Naive thymus-derived CD4-positive, alpha-beta T cell (primary cell): ENCODE measurements around the gene USP17L19. TPM values are rescaled to one million over a fixed set of nuclear protein-coding genes. Genes with fewer than 3 reads are reported as not detected.
"Not testable (repeated sequence)": the region's sequence is repeated elsewhere in the genome, so short reads cannot be mapped to it uniquely, and the experiment has no call there.

ENCODE experiments used
- ATAC-seq: fragments of 150-1000 bp; cut with Tn5 transposase; 2 replicates; pipeline ENCODE4 v1.10.0; 2021; ENCODE audit warnings: mild to moderate bottlenecking, moderate library complexity
- CTCF ChIA-PET: fragments of 350-600 bp; sonication (Branson Sonifier 250); formaldehyde crosslinking; loops from one replicate; lab custom pipeline; 2021; ENCODE audit warnings: antibody characterized with exemption; lab: Charles Lee
- POLR2A ChIA-PET: fragments of 350-600 bp; sonication (Branson Sonifier 250); formaldehyde crosslinking; loops from one replicate; lab custom pipeline; 2021; ENCODE audit warnings: antibody characterized with exemption, inconsistent platforms; lab: Charles Lee
- DNase-seq, 9 donors: peaks; one replicate each; pipeline versions ENCODE4 v3.0.0 to v3.0.0-alpha.2; 2020 to 2022; ENCODE audit warnings: mixed read lengths in 1 of 9
- H3K27ac ChIP-seq: one replicate; pipeline ENCODE4 v1.7.0; 2013; ENCODE audit warnings: mild to moderate bottlenecking, low read depth, low read length, moderate library complexity
- H3K27me3 ChIP-seq, 2 donors: one replicate each; pipeline ENCODE4 v1.7.0; 2013; ENCODE audit warnings: low read length in 2 of 2, mild to moderate bottlenecking in 2 of 2, moderate library complexity in 2 of 2; ENCODE audit not compliant: control insufficient read depth in 2 of 2, insufficient read depth in 2 of 2
- H3K36me3 ChIP-seq, 3 experiments: 1 replicate in 2 of 3; 2 replicates in 1 of 3; pipeline ENCODE4 v1.7.0; 2013; ENCODE audit warnings: low read length in 3 of 3, mild to moderate bottlenecking in 3 of 3, moderate library complexity in 1 of 3; ENCODE audit not compliant: insufficient read depth in 3 of 3, control insufficient read depth in 2 of 3
- H3K4me1 ChIP-seq, 2 donors: one replicate each; pipeline ENCODE4 v1.7.0; 2013; ENCODE audit warnings: low read length in 2 of 2, mild to moderate bottlenecking in 2 of 2, moderate library complexity in 1 of 2; ENCODE audit not compliant: control insufficient read depth in 2 of 2, insufficient read depth in 2 of 2
- H3K4me3 ChIP-seq: 2 replicates; pipeline ENCODE4 v1.7.0; 2013; ENCODE audit warnings: mild to moderate bottlenecking, low read length
- H3K9me3 ChIP-seq, 3 experiments: 1 replicate in 2 of 3; 2 replicates in 1 of 3; pipeline ENCODE4 v1.7.0; 2013; ENCODE audit warnings: low read length in 3 of 3; ENCODE audit not compliant: control insufficient read depth in 2 of 3
- H3K27ac Mint-ChIP-seq, 9 donors: one replicate each; pipeline ENCODE4 v1.8.0; 2020 to 2022; ENCODE audit warnings: mixed read lengths in 9 of 9, mild to moderate bottlenecking in 8 of 9, moderate library complexity in 5 of 9, inconsistent platforms in 2 of 9
- H3K27me3 Mint-ChIP-seq, 5 donors: one replicate each; pipeline ENCODE4 v1.8.0; 2021 to 2022; ENCODE audit warnings: mixed read lengths in 5 of 5, mild to moderate bottlenecking in 1 of 5
- H3K36me3 Mint-ChIP-seq, 5 donors: one replicate each; pipeline ENCODE4 v1.8.0; 2020 to 2022; ENCODE audit warnings: mixed read lengths in 5 of 5, mild to moderate bottlenecking in 3 of 5, inconsistent platforms in 1 of 5
- H3K4me1 Mint-ChIP-seq, 7 donors: one replicate each; pipeline ENCODE4 v1.8.0; 2020 to 2022; ENCODE audit warnings: mixed read lengths in 7 of 7, mild to moderate bottlenecking in 3 of 7, inconsistent platforms in 1 of 7
- H3K4me3 Mint-ChIP-seq, 10 donors: one replicate each; pipeline ENCODE4 v1.8.0; 2020 to 2022; ENCODE audit warnings: mild to moderate bottlenecking in 10 of 10, mixed read lengths in 10 of 10, moderate library complexity in 6 of 10, inconsistent platforms in 2 of 10
- H3K9me3 Mint-ChIP-seq, 11 donors: one replicate each; pipeline ENCODE4 v1.8.0; 2020 to 2022; ENCODE audit warnings: mixed read lengths in 11 of 11, mild to moderate bottlenecking in 4 of 11, inconsistent platforms in 1 of 11, moderate library complexity in 1 of 11
- intact Hi-C, 2 donors: fragments of 100-400 bp; cut with micrococcal nuclease; formaldehyde crosslinking; loops; one replicate each; pipeline ENCODE4 v1.15.1; 2023
- polyA plus RNA-seq, 2 donors: library from polyadenylated mRNA; unstranded; fragments of 300-500 nt; fragmentation: Illumina TruSeq; gene quantifications; one replicate each; pipeline ENCODE4 v1.2.3, GENCODE V29; 2021
- total RNA-seq, 6 experiments: library from RNA in 5 of 6; stranded (reverse) in 5 of 6; gene quantifications; 1 replicate in 5 of 6; 2 replicates in 1 of 6; pipeline ENCODE4 v1.2.3 and lab custom pipeline; 2021 to 2026

The USP17L19 gene
- total and polyA plus RNA-seq, 7 experiments from 2014 or later: not detected

DNA sequence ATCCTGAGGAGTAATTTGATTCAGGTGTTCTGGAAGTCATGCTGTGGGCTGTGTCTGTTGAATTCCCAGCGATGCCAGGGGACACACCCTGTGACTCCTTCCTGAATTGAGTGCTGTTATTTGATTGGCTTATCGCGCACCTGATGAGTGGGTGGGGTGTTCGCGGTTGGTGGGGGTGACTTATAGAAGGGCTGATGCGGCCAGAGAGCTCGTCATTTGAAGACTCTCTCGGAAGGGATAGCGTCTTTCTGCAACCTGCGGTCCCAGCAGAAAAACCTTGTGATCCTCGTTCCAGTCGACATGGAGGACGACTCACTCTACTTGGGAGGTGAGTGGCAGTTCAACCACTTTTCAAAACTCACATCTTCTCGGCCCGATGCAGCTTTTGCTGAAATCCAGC, 14.1 kb downstream of the USP17L19 start, which contains the start of gene USP17L22:
Gene USP17L22 (plus strand): TSS at position 301 of the 400 bp plus-strand sequence. CDS start 0 bp downstream, at position 301.
- H3K27me3 ChIP-seq, CTCF ChIA-PET, H3K27ac Mint-ChIP-seq, H3K9me3 Mint-ChIP-seq, H3K27ac ChIP-seq, H3K36me3 Mint-ChIP-seq, ATAC-seq, POLR2A ChIA-PET, H3K9me3 ChIP-seq, H3K27me3 Mint-ChIP-seq, H3K4me3 Mint-ChIP-seq, H3K4me1 Mint-ChIP-seq, H3K4me1 ChIP-seq, intact Hi-C loops, H3K36me3 ChIP-seq, DNase-seq, H3K4me3 ChIP-seq: not testable (repeated sequence)

DNA sequence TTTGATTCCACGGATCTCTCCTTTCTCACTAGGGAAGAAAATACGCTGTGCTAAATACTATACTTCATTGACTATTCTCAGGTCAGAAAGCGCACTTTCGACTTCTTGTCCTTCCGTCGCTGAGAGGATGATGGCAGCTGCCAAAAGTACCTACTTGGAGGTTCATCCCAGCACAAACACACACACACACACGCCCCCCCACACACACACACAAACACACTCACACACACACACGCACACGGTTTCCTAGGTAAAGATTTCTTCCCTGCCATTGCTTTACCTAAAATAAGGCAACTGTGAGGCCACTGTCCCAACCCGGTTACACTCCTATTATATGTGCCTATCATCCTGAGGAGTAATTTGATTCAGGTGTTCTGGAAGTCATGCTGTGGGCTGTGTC, 18.5 kb downstream of the USP17L19 start:
- H3K4me1 ChIP-seq, CTCF ChIA-PET, H3K27me3 ChIP-seq, intact Hi-C loops, H3K36me3 ChIP-seq, H3K4me1 Mint-ChIP-seq, H3K27ac ChIP-seq, H3K36me3 Mint-ChIP-seq, POLR2A ChIA-PET, H3K4me3 ChIP-seq, H3K27ac Mint-ChIP-seq, H3K27me3 Mint-ChIP-seq, H3K4me3 Mint-ChIP-seq, ATAC-seq, H3K9me3 ChIP-seq, H3K9me3 Mint-ChIP-seq: not testable (repeated sequence)
- peak in 4 of 9 donors; percentile 0 to 21 (median 12) for DNase-seq

Other genes with a start within 250 kb of the USP17L19 start
- not detected for gene FAM90A26, start 83.0 kb upstream of the USP17L19 start, total RNA-seq
- not detected for gene FAM90A26, start 83.0 kb upstream of the USP17L19 start, polyA plus RNA-seq
- gene USP17L10, start 42.7 kb upstream of the USP17L19 start, total RNA-seq: not detected
- not detected for gene USP17L10, start 42.7 kb upstream of the USP17L19 start, polyA plus RNA-seq
- not detected for gene USP17L11, start 38.0 kb upstream of the USP17L19 start, total RNA-seq
- gene USP17L11, start 38.0 kb upstream of the USP17L19 start, polyA plus RNA-seq: not detected
- not detected for gene USP17L12, start 33.2 kb upstream of the USP17L19 start, total RNA-seq
- not detected for gene USP17L12, start 33.2 kb upstream of the USP17L19 start, polyA plus RNA-seq
- gene USP17L13, start 28.5 kb upstream of the USP17L19 start, total RNA-seq: not detected
- gene USP17L13, start 28.5 kb upstream of the USP17L19 start, polyA plus RNA-seq: not detected
- gene USP17L15, start 19.0 kb upstream of the USP17L19 start, total RNA-seq: not detected
- gene USP17L15, start 19.0 kb upstream of the USP17L19 start, polyA plus RNA-seq: not detected
- gene USP17L17, start 9.5 kb upstream of the USP17L19 start, total RNA-seq: not detected
- gene USP17L17, start 9.5 kb upstream of the USP17L19 start, polyA plus RNA-seq: not detected
- not detected for gene USP17L18, start 4.7 kb upstream of the USP17L19 start, total RNA-seq
- gene USP17L18, start 4.7 kb upstream of the USP17L19 start, polyA plus RNA-seq: not detected
- not detected for gene USP17L20, start 4.7 kb downstream of the USP17L19 start, total RNA-seq
- not detected for gene USP17L20, start 4.7 kb downstream of the USP17L19 start, polyA plus RNA-seq
- gene USP17L21, start 9.5 kb downstream of the USP17L19 start, total RNA-seq: not detected
- gene USP17L21, start 9.5 kb downstream of the USP17L19 start, polyA plus RNA-seq: not detected
- gene USP17L22, start 14.2 kb downstream of the USP17L19 start, total RNA-seq: not detected
- gene USP17L22, start 14.2 kb downstream of the USP17L19 start, polyA plus RNA-seq: not detected
- not detected for gene USP17L24, start 71.8 kb downstream of the USP17L19 start, total RNA-seq
- gene USP17L24, start 71.8 kb downstream of the USP17L19 start, polyA plus RNA-seq: not detected
- gene USP17L25, start 76.5 kb downstream of the USP17L19 start, total RNA-seq: not detected
- not detected for gene USP17L25, start 76.5 kb downstream of the USP17L19 start, polyA plus RNA-seq
- not detected for gene USP17L26, start 81.3 kb downstream of the USP17L19 start, total RNA-seq
- gene USP17L26, start 81.3 kb downstream of the USP17L19 start, polyA plus RNA-seq: not detected
- gene USP17L5, start 86.0 kb downstream of the USP17L19 start, total RNA-seq: not detected
- gene USP17L5, start 86.0 kb downstream of the USP17L19 start, polyA plus RNA-seq: not detected
- not detected for gene USP17L27, start 90.8 kb downstream of the USP17L19 start, total RNA-seq
- not detected for gene USP17L27, start 90.8 kb downstream of the USP17L19 start, polyA plus RNA-seq
- gene USP17L28, start 95.5 kb downstream of the USP17L19 start, total RNA-seq: not detected
- not detected for gene USP17L28, start 95.5 kb downstream of the USP17L19 start, polyA plus RNA-seq
- not detected for gene USP17L29, start 100.3 kb downstream of the USP17L19 start, total RNA-seq
- gene USP17L29, start 100.3 kb downstream of the USP17L19 start, polyA plus RNA-seq: not detected
- gene USP17L30, start 109.8 kb downstream of the USP17L19 start, total RNA-seq: not detected
- not detected for gene USP17L30, start 109.8 kb downstream of the USP17L19 start, polyA plus RNA-seq
- not detected for gene DEFB131A, start 191.0 kb downstream of the USP17L19 start, total RNA-seq
- gene DEFB131A, start 191.0 kb downstream of the USP17L19 start, polyA plus RNA-seq: not detected